ENCODE results near the gene EBPL. TPM values are rescaled to one million over a fixed set of nuclear protein-coding genes. Genes with fewer than 3 reads are reported as not detected.

The EBPL gene
- total RNA-seq, 4 donors from 2014 or later: 76.4 to 125 (median 99.4) TPM

- no peak overlapping the region for H3K4me3 ChIP-seq (ENCODE audit: low read depth, poor library complexity, severe bottlenecking)
- no peak for DNase-seq (ENCODE audit: low spot score in 2 of 2)
- intact Hi-C loops (cut with DNase I; ENCODE audit: low total_unique reads): no loop called here
- TF ChIP-seq, protein P1, sequence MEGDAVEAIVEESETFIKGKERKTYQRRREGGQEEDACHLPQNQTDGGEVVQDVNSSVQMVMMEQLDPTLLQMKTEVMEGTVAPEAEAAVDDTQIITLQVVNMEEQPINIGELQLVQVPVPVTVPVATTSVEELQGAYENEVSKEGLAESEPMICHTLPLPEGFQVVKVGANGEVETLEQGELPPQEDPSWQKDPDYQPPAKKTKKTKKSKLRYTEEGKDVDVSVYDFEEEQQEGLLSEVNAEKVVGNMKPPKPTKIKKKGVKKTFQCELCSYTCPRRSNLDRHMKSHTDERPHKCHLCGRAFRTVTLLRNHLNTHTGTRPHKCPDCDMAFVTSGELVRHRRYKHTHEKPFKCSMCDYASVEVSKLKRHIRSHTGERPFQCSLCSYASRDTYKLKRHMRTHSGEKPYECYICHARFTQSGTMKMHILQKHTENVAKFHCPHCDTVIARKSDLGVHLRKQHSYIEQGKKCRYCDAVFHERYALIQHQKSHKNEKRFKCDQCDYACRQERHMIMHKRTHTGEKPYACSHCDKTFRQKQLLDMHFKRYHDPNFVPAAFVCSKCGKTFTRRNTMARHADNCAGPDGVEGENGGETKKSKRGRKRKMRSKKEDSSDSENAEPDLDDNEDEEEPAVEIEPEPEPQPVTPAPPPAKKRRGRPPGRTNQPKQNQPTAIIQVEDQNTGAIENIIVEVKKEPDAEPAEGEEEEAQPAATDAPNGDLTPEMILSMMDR (IDR thresholded peaks at IDR 0.05): no peak
- no peak for TF ChIP-seq POLR2A (IDR thresholded peaks at IDR 0.05)
- 31 to 34% methylated on average over 4 of the region's 4 CpGs for WGBS, 2 donors
Observed at GRCh38 chr13:49681842-49682435, 9.3 kb downstream of the EBPL start.

GRCh38 chr13:49679246-49679645 lies 12.0 kb downstream of the EBPL start:
- DNase-seq (ENCODE audit: low spot score in 2 of 2): peak in 1 of 2 donors; percentile 43
- 75 to 79% methylated on average over 3 of the region's 3 CpGs for WGBS, 2 donors
- no peak overlapping the region for H3K4me3 ChIP-seq (ENCODE audit: low read depth, poor library complexity, severe bottlenecking)
- no peak for TF ChIP-seq POLR2A (IDR thresholded peaks at IDR 0.05)
- TF ChIP-seq, protein P1 (IDR thresholded peaks at IDR 0.05): no peak
- intact Hi-C loops (cut with DNase I; ENCODE audit: low total_unique reads): no loop called here

DNA sequence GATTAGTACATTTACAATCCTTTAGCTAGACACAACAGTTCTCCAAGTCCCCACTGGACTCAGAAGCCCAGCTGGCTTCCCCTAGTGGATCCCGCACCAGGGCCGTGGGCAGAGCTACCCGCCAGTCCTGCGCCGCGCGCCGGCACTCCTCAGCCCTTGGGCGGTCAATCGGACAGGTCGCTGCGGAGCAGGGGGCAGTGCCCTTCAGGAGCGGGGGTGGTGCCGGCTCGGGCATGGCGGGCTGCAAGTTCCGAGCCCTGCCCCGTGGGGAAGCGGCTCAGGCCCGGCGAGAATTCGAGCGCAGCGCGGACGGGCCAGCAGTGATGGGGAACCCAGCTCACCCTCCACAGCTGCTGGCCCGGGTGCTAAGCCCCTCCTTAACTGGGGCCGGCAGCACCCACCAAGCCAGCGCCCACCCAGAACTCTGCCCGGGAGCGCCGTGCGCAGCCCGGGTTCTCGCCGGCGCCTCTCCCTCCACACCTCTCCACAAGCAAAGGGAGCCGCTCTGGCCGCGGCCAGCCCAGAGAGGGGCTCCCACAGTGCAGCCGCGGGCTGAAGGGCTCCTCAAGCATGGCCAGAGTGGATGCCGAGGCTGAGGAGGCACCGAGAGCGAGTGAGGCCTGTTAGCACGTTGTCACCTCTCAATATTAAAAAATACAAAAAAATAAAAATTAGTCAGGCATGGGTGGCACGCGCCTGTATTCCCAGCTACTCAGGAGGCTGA lies 12.9 kb downstream of the EBPL start:
- DNase-seq (ENCODE audit: low spot score in 2 of 2): peak in 1 of 2 donors; percentile 77
- no peak overlapping the region for H3K4me3 ChIP-seq (ENCODE audit: low read depth, poor library complexity, severe bottlenecking)
- intact Hi-C loops (cut with DNase I; ENCODE audit: low total_unique reads): no loop called here
- 94 to 97% methylated on average over 37 to 48 of the region's 48 CpGs for WGBS, 2 donors
- no peak for TF ChIP-seq POLR2A (IDR thresholded peaks at IDR 0.05)
- TF ChIP-seq, protein P1 (IDR thresholded peaks at IDR 0.05): no peak

- TF ChIP-seq, protein P1 (IDR thresholded peaks at IDR 0.05): no peak
- DNase-seq (ENCODE audit: low spot score in 2 of 2): peak in 1 of 2 donors; percentile 3
- no peak overlapping the region for H3K4me3 ChIP-seq (ENCODE audit: low read depth, poor library complexity, severe bottlenecking)
- 92 to 95% methylated on average over 6 of the region's 6 CpGs for WGBS, 2 donors
- intact Hi-C loops (cut with DNase I; ENCODE audit: low total_unique reads): no loop called here
Observed at GRCh38 chr13:49676581-49677298, 14.5 kb downstream of the EBPL start.

GRCh38 chr13:49670828-49671227 lies 20.5 kb downstream of the EBPL start:
- DNase-seq (ENCODE audit: low spot score in 2 of 2): no peak
- no peak overlapping the region for H3K4me3 ChIP-seq (ENCODE audit: low read depth, poor library complexity, severe bottlenecking)
- intact Hi-C loops (cut with DNase I; ENCODE audit: low total_unique reads): no loop called here
- TF ChIP-seq, protein P1 (IDR thresholded peaks at IDR 0.05): no peak
- TF ChIP-seq POLR2A (IDR thresholded peaks at IDR 0.05): no peak
- WGBS, 2 donors: 84 to 87% methylated on average over 5 of the region's 5 CpGs

Measured in lower leg skin (tissue), 4 donors.